Measurements from ENCODE around the gene TMEM208. TPM values are rescaled to one million over a fixed set of nuclear protein-coding genes. Genes with fewer than 3 reads are reported as not detected.

The TMEM208 gene
- total and polyA plus RNA-seq, 2 of the 8 experiments (the other 6 are each of a cell fraction or from before 2014, with no cell fraction given) = 37.7 to 100.0 TPM

DNA sequence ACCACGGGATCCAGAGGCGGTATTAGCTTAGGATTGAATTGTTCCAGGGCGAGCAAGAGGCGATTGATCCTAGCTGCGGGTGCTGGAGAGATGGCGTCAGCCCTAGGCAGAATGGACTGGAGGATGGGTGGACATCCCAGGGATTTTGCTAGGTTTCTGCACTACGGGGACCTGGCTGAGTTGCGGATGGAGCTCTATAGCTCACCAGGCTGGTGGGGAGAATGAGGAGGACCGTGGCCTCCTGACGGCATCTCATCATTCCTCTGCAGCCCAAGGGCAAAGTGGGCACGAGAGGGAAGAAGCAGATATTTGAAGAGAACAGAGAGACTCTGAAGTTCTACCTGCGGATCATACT, 614 bp downstream of the TMEM208 start:
- FAIRE-seq = no peak
- TF ChIP-seq HDAC6 (IDR thresholded peaks at IDR 0.05; ENCODE audit: low read depth, low read length) (no peak), KDM4A (IDR thresholded peaks at IDR 0.05; ENCODE audit: low read depth, low read length, severe bottlenecking) (no peak), POLR2A (IDR thresholded peaks at IDR 0.05; ENCODE audit: control extremely low read depth in 1 of 2, low read depth in 2 of 2, low read length in 2 of 2) (no peak; a peak in 1 of 3 replicates), HDAC2 (IDR thresholded peaks at IDR 0.05; ENCODE audit: borderline replicate concordance in 1 of 2, low read depth in 2 of 2, low read length in 2 of 2) (no peak), BACH1 (IDR thresholded peaks at IDR 0.05; ENCODE audit: low read length) (no peak), GTF2F1 (IDR thresholded peaks at IDR 0.05; ENCODE audit: borderline replicate concordance, low read depth, low read length) (no peak)

More for the DNA sequence above, 614 bp downstream of the TMEM208 start:
- no peak overlapping the region for H2BK120ac ChIP-seq (replicated peaks; ENCODE audit: low read depth, low read length)
- no peaks in the 10 kb centered on the region for H3K9me3 ChIP-seq (ENCODE audit: insufficient read depth in 2 of 2, low read depth in 1 of 2, low read length in 1 of 2)
- peak overlapping the region; percentile 55 to 89 (median 82) for H3K9ac ChIP-seq (replicated peaks in 1 of 4; ENCODE audit: extremely low read depth in 1 of 4, low read depth in 3 of 4, low read length in 3 of 4)
- H2BK12ac ChIP-seq (ENCODE audit: low read depth, low read length) = no peak overlapping the region; the same call in 1 of the 2 replicates
- ChIA-PET POLR2A (ENCODE audit: partially characterized antibody) (interaction anchor here (0.9 to 2.7 kb wide), 12 partner anchors 9 to 38 kb away, joined by 3 to 22 read pairs (median 8); partner anchors contain the start of genes EXOC3L1 and FHOD1), CTCF (ENCODE audit: partially characterized antibody) (interaction anchor here (0.5 to 3.9 kb wide), 17 partner anchors 8 to 298 kb away, joined by 3 to 25 read pairs (median 5); partner anchors contain the start of genes ELMO3 and NOL3)
- no peak overlapping the region for H4K91ac ChIP-seq (replicated peaks; ENCODE audit: insufficient read length, low read length)
- peak overlapping the region; percentile 74 to 82 for H3K4me2 ChIP-seq (ENCODE audit: insufficient read depth in 1 of 2, low read depth in 2 of 2, low read length in 2 of 2)
- no peak overlapping the region for H3K4ac ChIP-seq (replicated peaks; ENCODE audit: insufficient read length, low read depth, low read length)
- H3K4me3 ChIP-seq (ENCODE audit: extremely low read depth in 1 of 4, insufficient read depth in 2 of 4, low read depth in 3 of 4, low read length in 4 of 4) = peak overlapping the region; percentile 83 to 96 (median 94)
- peaks cover 0 to 13% of the 10 kb centered on the region in 2 experiments; a peak in 2 of 4 replicates for H3K79me2 ChIP-seq (ENCODE audit: control insufficient read depth in 1 of 2, insufficient read depth in 2 of 2, low read length in 2 of 2)
- H2AFZ ChIP-seq (ENCODE audit: low read length) = no peak overlapping the region
- no peaks in the 10 kb centered on the region; a peak in 4 of 7 replicates for H3K27me3 ChIP-seq (replicated peaks in 1 of 4; ENCODE audit: control insufficient read depth in 3 of 4, extremely low read depth in 1 of 4, insufficient read depth in 3 of 4, low read length in 3 of 4)
- WGBS, 2 experiments (ENCODE audit: extremely low coverage in 1 of 2, insufficient coverage in 1 of 2, insufficient read length in 1 of 2, insufficient replicate concordance in 2 of 2, low coverage in 1 of 2, low lambda C conversion rate in 2 of 2, missing lambda C conversion rate in 1 of 2) = 35% methylated on average over 12 of the region's 12 CpGs; no CpG with 5 or more reads in 1 of the 2 experiments
- peak overlapping the region; percentile 74 for H3K27ac ChIP-seq (ENCODE audit: low read depth, low read length)
- H2BK5ac ChIP-seq (ENCODE audit: low read depth, low read length) = no peak overlapping the region; the same call in 1 of the 2 replicates
- H3K14ac ChIP-seq (ENCODE audit: insufficient read length) = no peak overlapping the region
- no peak overlapping the region for H3K18ac ChIP-seq (ENCODE audit: extremely low read depth, low read length)
- H3K4me1 ChIP-seq (replicated peaks in 1 of 4; ENCODE audit: control insufficient read depth in 3 of 4, insufficient read depth in 4 of 4, low read length in 3 of 4) = peaks cover 0 to 6% (median 3%) of the 10 kb centered on the region in 4 experiments; a peak in 3 of 7 replicates
- no peak overlapping the region for H3K23ac ChIP-seq (ENCODE audit: insufficient read length)
- no peak overlapping the region for H3K56ac ChIP-seq (replicated peaks; ENCODE audit: insufficient read length, low read depth, low read length)
- H4K20me1 ChIP-seq (replicated peaks in 1 of 2; ENCODE audit: control insufficient read depth in 1 of 2, insufficient read depth in 2 of 2, low read length in 2 of 2) = peaks cover 3 to 14% of the 10 kb centered on the region in 2 experiments
- no peaks in the 10 kb centered on the region; the same call in 1 of the 2 replicates for H3K79me1 ChIP-seq (ENCODE audit: low read depth, low read length)
- no peak overlapping the region for H2AK5ac ChIP-seq (ENCODE audit: low read depth, low read length)
- peaks cover 17 to 36% (median 32%) of the 10 kb centered on the region in 4 experiments; a peak in 7 of 8 replicates for H3K36me3 ChIP-seq (ENCODE audit: control insufficient read depth in 2 of 4, insufficient read depth in 4 of 4, low read length in 3 of 4)
- H2BK20ac ChIP-seq (ENCODE audit: low read length) = no peak overlapping the region
- no peak overlapping the region for H2BK15ac ChIP-seq (ENCODE audit: low read length)
- no peak for DNase-seq (ENCODE audit: low read depth in 1 of 2, low spot score in 2 of 2)
- peaks cover 5% of the 10 kb centered on the region for H3K23me2 ChIP-seq (ENCODE audit: low read depth, low read length)
- no peak overlapping the region for H4K5ac ChIP-seq (ENCODE audit: insufficient read length, low read depth, low read length)
- peak overlapping the region; percentile 98; the same call in 1 of the 2 replicates for H4K8ac ChIP-seq (ENCODE audit: extremely low read depth, insufficient read depth, low read length)
